ENCODE results near the gene EMX1.

The EMX1 gene

DNA sequence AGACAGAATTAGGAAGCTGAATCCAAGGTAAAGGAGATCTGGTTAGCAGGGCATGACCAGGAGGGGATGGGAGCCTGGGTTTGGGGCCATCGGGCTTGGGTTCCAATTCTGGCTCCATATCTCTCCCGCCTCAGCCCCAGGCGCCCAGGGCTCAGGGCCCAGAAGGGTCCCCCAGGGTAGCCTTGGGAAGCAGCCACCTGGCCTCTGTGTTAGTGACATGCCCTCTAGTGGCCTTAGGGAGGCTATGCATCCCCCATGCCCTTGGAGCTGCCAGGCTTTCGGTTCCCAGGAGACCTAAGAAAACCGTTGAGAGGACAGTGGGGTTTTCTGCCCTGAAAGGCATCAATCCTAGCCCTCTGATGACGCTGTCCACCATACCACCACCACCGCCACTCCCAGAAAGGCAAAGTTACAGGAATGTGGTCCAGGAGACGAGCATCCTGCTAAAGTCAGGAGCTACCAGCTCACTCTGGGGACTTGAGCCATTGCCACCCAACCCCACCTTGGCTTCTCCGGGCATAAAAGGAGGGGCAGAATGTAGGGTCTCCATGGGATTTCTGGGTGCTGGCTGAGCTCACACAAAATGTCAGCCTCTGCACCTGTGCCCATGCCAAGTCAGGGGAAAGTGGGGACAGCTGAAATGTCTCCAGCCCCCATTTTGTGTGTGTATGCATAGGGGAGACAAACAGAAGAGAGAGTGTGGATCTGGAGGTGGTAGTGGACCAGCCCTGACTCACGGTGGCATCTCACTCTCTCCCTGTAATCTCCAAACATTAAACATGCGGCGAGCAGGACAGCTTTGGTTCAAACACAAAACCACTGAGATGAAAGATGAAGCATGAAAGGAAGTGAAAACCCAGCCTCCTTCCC lies 56.5 kb downstream of the EMX1 start:
- DNase-seq (ENCODE audit: insufficient read length, low spot score), result peak; percentile 65
- peak; percentile 92 for FAIRE-seq

DNA sequence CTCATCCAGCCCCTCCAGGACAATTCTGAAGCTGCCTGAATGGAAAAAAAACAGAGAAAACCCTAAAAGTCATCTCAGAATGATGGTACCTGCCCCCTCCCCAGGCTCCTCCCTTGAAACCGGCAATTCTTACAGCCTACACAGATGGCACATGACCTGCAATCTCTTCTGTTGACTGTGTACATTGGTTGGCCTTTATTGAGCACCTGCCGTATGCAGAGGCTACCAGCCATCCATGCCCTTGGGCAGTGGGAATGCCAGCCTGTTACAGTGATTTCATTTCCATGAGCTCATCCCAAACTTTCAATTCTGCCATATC lies 57.1 kb downstream of the EMX1 start:
- FAIRE-seq (no peak), DNase-seq (ENCODE audit: insufficient read length, low spot score) (no peak)

DNA sequence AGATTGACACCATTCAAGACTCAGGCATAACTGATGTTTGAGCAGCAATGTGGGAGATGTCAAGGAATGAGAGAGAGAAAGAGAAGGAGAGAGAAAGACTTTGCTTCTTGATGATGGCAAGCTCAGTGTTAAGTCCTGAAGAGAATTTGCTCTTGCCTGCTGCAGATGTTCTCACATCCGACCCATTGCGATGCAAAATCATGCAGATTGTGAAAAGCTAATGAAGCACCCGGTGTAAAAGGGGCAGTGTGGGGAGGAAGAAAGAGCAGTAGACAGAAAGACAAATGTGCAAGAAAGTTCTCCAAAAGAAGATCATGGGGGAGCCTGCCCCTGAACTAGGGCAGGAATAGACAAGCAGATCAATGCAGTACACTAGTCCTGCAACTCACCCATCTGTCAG lies 57.7 kb downstream of the EMX1 start:
- no peak for FAIRE-seq

DNA sequence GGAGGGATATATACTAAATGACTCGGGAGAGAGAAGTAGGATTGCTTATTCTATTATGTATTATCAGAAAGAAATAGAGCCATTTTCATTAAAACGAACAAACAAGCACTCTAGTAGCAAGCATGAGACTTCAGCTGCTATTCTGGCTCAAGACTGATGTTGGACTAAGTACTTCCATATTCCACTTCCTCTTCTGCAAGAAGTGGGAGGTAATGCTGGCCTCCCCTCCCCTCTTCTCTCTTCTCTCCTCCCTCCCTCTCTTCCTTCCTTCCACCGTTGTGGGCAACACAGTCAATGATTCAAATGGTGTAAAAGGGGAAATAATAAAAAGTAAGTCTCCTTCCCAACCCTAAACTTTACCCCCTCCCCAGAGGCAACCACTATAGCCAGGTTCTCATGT lies 62.6 kb downstream of the EMX1 start:
- DNase-seq (ENCODE audit: insufficient read length, low spot score) (no peak), FAIRE-seq (no peak)

More for the DNA sequence above, 57.7 kb downstream of the EMX1 start:
- DNase-seq (ENCODE audit: insufficient read length, low spot score), result no peak

DNA sequence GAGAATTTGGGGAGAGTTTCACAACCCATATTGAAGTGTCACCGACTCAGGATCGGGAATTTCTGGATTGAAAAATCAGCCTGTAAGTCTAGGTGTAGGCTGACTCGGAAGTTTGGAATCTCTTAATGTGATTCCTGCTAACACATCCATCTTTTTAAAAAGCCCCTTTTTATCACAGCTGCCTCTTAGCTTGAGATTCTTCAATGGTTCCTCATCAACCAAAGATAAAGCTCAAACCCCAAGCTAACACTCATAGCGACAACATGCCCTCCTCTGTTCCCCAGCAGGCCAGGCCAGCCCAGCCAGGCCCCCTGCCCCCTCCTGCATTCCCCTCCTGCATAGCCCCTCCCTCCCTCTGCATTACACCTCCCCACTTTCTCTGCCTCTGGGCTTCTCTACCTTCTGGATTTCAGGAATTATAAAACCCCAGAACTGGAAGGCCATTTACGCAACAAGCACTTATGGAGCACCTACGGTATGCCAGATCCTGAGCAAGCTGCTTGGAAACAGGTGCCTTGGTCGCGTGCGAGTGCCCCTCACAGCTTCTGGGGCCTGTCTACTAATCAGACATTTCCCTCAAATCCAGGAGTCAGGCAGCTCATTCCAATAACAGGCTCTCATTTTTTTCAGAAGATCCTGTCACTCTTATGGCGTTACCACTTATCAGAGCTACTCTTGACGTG lies 63.4 kb downstream of the EMX1 start:
- DNase-seq (ENCODE audit: insufficient read length, low spot score), result no peak

DNA sequence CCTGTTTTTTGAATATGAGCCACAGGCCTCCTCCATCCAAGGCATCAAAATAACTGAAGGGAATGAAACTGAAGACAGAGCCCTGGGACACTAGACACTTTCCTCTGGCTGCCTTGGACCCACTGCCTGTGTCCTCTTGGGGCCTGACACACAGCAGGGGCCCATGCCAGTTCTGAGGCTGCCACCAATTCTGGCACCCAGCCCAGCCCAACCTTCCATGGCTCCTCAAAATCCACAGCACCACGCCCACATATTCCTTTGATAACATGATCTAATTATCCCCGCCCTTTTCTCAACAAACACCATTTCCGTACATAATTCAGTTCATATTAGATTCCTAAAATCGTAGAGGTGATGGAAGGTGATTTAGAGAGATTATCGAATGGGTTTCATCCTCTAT lies 64.2 kb downstream of the EMX1 start:
- FAIRE-seq, result no peak
- no peak for DNase-seq (ENCODE audit: insufficient read length, low spot score)

More for the DNA sequence above, 63.4 kb downstream of the EMX1 start:
- no peak for FAIRE-seq

DNA sequence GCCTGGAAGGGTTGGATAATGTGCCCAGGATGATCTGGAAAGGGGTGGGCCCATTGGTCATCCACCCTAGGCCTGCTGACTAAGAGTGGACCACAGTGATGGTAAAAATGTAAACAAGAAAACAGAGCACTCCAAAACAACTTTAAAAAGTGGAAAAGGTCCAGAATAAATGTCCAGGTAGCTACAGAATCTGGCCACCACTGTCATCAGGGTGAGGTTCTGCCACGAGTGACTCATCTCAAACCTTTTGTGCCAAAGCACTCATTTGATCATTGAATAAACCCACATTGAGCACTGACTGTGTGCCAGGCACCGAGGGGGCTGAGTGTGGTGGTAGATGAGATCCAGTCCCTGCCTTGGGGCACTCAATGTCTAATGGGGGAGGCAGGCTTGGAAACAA lies 64.9 kb downstream of the EMX1 start:
- no peak for FAIRE-seq
- no peak for DNase-seq (ENCODE audit: insufficient read length, low spot score)

DNA sequence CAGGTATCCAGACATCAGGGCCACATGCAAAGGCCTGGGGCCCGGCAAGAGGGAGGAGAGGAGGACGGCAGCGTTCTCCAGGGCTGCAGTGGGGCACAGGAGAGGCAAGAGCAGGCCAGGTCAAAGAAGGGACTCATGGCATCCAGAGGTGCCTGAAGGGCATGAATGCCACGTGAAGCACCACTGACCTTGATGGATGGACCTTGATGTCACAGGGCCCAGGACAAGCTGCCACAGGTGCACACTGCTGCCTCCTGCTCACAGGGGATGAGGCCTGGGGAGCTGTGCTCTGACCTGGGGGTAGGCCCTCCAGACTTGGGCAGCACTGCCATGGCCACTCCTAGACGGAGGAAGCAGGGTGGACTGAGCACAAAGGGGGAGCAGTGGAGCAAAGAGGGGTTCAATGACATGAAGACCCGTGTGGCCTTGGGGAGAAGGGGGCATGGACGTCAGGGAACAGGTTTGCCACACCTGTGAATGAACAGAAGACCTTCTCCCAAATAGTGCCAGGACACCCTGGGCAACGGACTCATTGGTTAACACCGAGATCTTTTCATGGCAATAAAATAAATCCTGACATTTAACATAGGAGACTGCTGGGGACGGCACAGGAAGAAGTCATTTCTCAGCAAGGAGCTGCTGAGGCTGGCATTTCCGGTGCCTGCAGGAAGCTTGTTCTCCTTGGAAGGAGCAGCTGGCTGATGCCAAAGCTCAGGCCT lies 65.6 kb downstream of the EMX1 start:
- FAIRE-seq, result no peak
- no peak for DNase-seq (ENCODE audit: insufficient read length, low spot score)

DNA sequence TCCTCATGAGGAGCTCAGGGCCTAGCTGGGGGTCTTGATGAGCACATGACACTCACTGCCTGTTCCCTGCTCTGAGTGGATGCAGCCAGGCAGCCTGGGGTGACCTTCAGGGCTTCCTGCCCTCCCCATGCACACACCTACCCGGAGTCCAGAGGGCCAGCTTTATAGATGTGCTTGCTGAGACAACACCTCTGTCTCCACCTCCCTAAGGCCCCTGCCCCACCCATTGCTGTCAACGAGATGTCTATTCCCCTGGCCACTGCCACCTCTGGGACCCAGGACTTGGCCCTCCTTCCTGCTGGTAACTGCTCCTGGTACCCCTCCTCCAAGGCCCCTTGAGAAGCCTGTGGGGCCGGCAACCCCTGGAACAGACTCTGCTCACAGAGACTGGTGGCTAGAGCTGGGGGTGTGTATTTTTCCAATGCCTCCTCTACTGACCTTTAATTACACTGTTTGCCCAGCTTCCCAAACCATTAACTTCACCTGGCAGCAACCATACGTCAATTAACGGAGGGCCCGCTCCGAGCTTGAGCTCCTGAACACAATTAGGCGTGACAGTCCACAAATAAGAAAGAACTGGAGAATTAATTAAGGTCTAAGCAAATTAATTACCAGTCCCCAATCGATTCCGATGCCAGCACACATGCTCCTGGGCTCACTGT lies 66.3 kb downstream of the EMX1 start:
- DNase-seq (ENCODE audit: insufficient read length, low spot score), result no peak
- no peak for FAIRE-seq

DNA sequence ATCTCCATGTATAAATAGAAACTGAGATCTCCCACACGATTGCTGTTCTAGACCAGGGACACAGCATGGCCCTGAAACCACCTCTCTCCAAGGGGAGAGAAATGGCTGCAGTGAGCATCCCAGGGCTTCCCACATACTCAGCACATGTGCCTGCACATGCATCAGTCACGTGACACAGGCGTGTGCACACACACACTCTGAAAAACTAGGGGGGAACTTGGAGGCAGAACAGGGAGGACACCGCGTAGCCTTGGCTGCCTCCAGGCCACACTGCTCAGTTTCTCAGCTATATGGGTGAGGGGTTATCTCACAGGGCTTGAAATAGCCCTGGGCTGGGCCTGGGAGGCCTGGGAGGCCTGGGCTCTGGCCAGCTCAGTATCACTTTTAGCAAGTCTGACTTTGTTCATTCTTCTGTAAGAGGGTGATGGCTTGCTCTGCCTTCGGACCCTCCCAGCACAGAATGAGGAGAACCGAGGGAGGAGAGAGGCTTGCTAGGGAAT lies 66.9 kb downstream of the EMX1 start:
- FAIRE-seq (no peak), DNase-seq (ENCODE audit: insufficient read length, low spot score) (no peak)
